ENCODE results near the gene APEH. TPM values are rescaled to one million over a fixed set of nuclear protein-coding genes. Genes with fewer than 3 reads are reported as not detected.
A peak's percentile ranks its signal among the peaks of the same experiment; 100 is the strongest.

APEH gene
- total RNA-seq, 2 experiments from 2014 or later: 120 to 122 TPM

GRCh38 chr3:49662720-49663413, 11.3 kb upstream of the APEH start:
- H3K4me3 Mint-ChIP-seq: no peak overlapping the region
- H3K9me3 Mint-ChIP-seq: no peaks in the 10 kb centered on the region
- H3K27ac Mint-ChIP-seq: no peak overlapping the region
- CTCF ChIA-PET: interaction anchor here (1.3 kb wide), 1 partner anchor 123 kb away, joined by 6 read pairs; no protein-coding TSS in a partner anchor
- no peak for DNase-seq
- H3K4me1 Mint-ChIP-seq (ENCODE audit: low read depth): no peaks in the 10 kb centered on the region
- no peaks in the 10 kb centered on the region for H3K27me3 Mint-ChIP-seq (ENCODE audit: low read depth)
- intact Hi-C loops (cut with micrococcal nuclease): no loop called here
- no peaks in the 10 kb centered on the region for H3K36me3 Mint-ChIP-seq (ENCODE audit: low read depth)

DNA sequence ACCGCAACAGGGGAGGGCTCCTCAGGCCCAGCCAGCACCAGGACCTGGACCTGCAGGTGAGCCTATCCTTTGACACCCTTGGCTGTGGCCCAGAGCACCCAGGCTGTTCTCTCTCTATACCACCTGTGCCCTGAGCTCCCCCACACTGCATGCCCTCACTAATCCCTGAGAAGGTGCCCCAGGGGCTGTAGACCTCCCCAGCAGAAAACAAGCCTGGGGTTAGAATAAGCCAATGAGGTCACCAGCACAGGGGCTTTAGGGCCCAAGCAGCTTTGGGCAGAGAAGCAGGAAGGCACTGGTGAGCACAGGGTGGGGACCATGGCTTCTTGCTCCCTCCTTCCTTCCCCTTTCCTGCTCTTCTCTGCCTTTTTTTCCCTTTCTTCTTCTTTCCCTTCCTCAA, 10.3 kb upstream of the APEH start:
- no peaks in the 10 kb centered on the region for H3K27me3 Mint-ChIP-seq (ENCODE audit: low read depth)
- H3K4me1 Mint-ChIP-seq (ENCODE audit: low read depth): no peaks in the 10 kb centered on the region
- no peak overlapping the region for H3K4me3 Mint-ChIP-seq
- CTCF ChIA-PET: interaction anchor here (1.3 kb wide), 1 partner anchor 124 kb away, joined by 6 read pairs; no protein-coding TSS in a partner anchor
- no peak overlapping the region for H3K27ac Mint-ChIP-seq
- no peak for DNase-seq
- no peaks in the 10 kb centered on the region for H3K9me3 Mint-ChIP-seq
- H3K36me3 Mint-ChIP-seq (ENCODE audit: low read depth): no peaks in the 10 kb centered on the region
- intact Hi-C loops (cut with micrococcal nuclease): no loop called here

- H3K36me3 Mint-ChIP-seq (ENCODE audit: low read depth): no peaks in the 10 kb centered on the region
- intact Hi-C loops (cut with micrococcal nuclease): no loop called here
- DNase-seq: no peak
- CTCF ChIA-PET: interaction anchor here (1.3 kb wide), 1 partner anchor 124 kb away, joined by 6 read pairs; no protein-coding TSS in a partner anchor
- H3K9me3 Mint-ChIP-seq: no peaks in the 10 kb centered on the region
- H3K27me3 Mint-ChIP-seq (ENCODE audit: low read depth): no peaks in the 10 kb centered on the region
- no peaks in the 10 kb centered on the region for H3K4me1 Mint-ChIP-seq (ENCODE audit: low read depth)
- H3K4me3 Mint-ChIP-seq: no peak overlapping the region
- no peak overlapping the region for H3K27ac Mint-ChIP-seq
Observed at GRCh38 chr3:49664300-49664699, 9.9 kb upstream of the APEH start.

GRCh38 chr3:49665822-49666519, 8.2 kb upstream of the APEH start:
- no peak overlapping the region for H3K4me3 Mint-ChIP-seq
- no peak for DNase-seq
- no peaks in the 10 kb centered on the region for H3K27me3 Mint-ChIP-seq (ENCODE audit: low read depth)
- H3K36me3 Mint-ChIP-seq (ENCODE audit: low read depth): no peaks in the 10 kb centered on the region
- no peaks in the 10 kb centered on the region for H3K4me1 Mint-ChIP-seq (ENCODE audit: low read depth)
- intact Hi-C loops (cut with micrococcal nuclease): no loop called here
- no peak overlapping the region for H3K27ac Mint-ChIP-seq
- CTCF ChIA-PET: interaction anchor here (0.6 to 2.1 kb wide), 3 partner anchors 13 to 542 kb away, joined by 3 to 10 read pairs (median 4); no protein-coding TSS in a partner anchor
- H3K9me3 Mint-ChIP-seq: no peaks in the 10 kb centered on the region

- intact Hi-C loops (cut with micrococcal nuclease): no loop called here
- no peaks in the 10 kb centered on the region for H3K27me3 Mint-ChIP-seq (ENCODE audit: low read depth)
- H3K27ac Mint-ChIP-seq: no peak overlapping the region
- H3K4me1 Mint-ChIP-seq (ENCODE audit: low read depth): no peaks in the 10 kb centered on the region
- CTCF ChIA-PET: interaction anchor here (1.5 to 2.1 kb wide), 2 partner anchors 14 to 127 kb away, joined by 3 to 10 read pairs; no protein-coding TSS in a partner anchor
- no peak for DNase-seq
- H3K4me3 Mint-ChIP-seq: no peak overlapping the region
- H3K36me3 Mint-ChIP-seq (ENCODE audit: low read depth): no peaks in the 10 kb centered on the region
- no peaks in the 10 kb centered on the region for H3K9me3 Mint-ChIP-seq
Observed at GRCh38 chr3:49666592-49666991, 7.6 kb upstream of the APEH start.

DNA sequence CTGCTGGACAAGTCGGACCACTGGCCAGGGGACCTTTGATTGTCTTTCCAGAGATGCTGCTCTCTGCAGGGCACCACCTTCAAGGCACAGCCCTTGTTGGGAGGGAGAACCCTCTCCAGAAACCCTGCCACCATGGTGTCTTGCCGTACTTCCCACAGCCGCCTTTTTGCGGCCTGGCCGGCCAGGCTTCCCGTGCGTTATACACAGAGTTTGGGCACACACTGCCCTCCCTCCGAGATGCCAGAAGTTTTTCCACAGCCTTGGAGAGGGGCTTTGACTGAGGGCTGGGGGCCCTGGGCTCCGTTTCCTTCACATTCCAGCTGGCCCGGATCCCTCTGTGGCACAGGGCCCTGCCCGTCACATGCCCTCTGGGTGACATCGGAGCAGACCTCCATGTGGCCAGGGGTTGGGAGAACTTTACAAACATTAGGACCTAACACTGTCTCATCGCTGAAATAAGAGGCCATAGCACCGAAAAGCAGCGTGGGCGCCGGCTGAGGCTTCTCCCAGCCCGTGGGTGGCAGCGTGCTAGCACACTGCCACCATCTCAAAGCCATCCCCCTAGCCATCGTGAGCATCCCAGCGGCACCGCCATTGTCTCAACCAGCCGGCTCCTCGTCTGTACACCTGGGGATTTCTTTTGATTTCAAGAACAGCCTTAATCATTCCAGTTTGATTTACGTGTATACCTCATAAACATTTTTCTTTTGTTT, 6.3 kb upstream of the APEH start:
- H3K36me3 Mint-ChIP-seq (ENCODE audit: low read depth): no peaks in the 10 kb centered on the region
- no peak overlapping the region for H3K27ac Mint-ChIP-seq
- H3K9me3 Mint-ChIP-seq: no peaks in the 10 kb centered on the region
- no peaks in the 10 kb centered on the region for H3K27me3 Mint-ChIP-seq (ENCODE audit: low read depth)
- H3K4me1 Mint-ChIP-seq (ENCODE audit: low read depth): peaks cover 7% of the 10 kb centered on the region
- no peak overlapping the region for H3K4me3 Mint-ChIP-seq
- no peak for DNase-seq
- intact Hi-C loops (cut with micrococcal nuclease): no loop called here
- CTCF ChIA-PET: interaction anchor here (2.1 kb wide), 1 partner anchor 128 kb away, joined by 10 read pairs; no protein-coding TSS in a partner anchor

DNA sequence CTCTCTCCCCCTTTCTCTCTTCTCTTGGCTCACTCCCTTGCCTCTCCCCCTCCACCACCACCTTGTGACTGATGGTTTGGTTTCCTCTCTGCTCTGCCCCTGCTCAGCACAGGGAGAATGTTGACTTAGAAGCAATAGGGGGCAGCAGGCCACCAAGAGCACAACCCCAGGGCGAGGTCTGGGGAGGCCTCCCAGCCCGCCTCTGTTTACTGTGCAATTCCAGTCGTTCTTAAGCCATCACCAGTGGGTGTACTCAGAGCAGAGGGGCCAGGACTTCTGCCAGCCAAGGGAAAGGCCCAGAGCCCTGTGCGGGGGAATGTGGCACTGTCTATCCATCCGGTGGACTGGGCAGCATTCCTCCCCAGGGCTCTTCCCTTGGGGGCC, 5.7 kb upstream of the APEH start:
- peaks cover 10% of the 10 kb centered on the region for H3K4me1 Mint-ChIP-seq (ENCODE audit: low read depth)
- CTCF ChIA-PET: interaction anchor here (2.1 to 5.4 kb wide), 2 partner anchors 129 kb away, joined by 10 to 171 read pairs; no protein-coding TSS in a partner anchor
- no peak overlapping the region for H3K4me3 Mint-ChIP-seq

GRCh38 chr3:49668861-49669260, 5.3 kb upstream of the APEH start:
- no peak overlapping the region for H3K27ac Mint-ChIP-seq
- DNase-seq: no peak
- H3K4me1 Mint-ChIP-seq (ENCODE audit: low read depth): peaks cover 12% of the 10 kb centered on the region
- intact Hi-C loops (cut with micrococcal nuclease): no loop called here
- H3K9me3 Mint-ChIP-seq: no peaks in the 10 kb centered on the region
- H3K36me3 Mint-ChIP-seq (ENCODE audit: low read depth): no peaks in the 10 kb centered on the region
- CTCF ChIA-PET: interaction anchor here (1.1 to 5.4 kb wide), 2 partner anchors 102 to 130 kb away, joined by 3 to 171 read pairs; no protein-coding TSS in a partner anchor
- no peak overlapping the region for H3K4me3 Mint-ChIP-seq
- no peaks in the 10 kb centered on the region for H3K27me3 Mint-ChIP-seq (ENCODE audit: low read depth)

More for the DNA sequence above, 5.7 kb upstream of the APEH start:
- Mint-ChIP-seq H3K36me3 (ENCODE audit: low read depth) (no peaks in the 10 kb centered on the region), H3K27ac (no peak overlapping the region), H3K27me3 (ENCODE audit: low read depth) (no peaks in the 10 kb centered on the region), H3K9me3 (no peaks in the 10 kb centered on the region)
- DNase-seq: no peak
- intact Hi-C loops (cut with micrococcal nuclease): no loop called here

DNA sequence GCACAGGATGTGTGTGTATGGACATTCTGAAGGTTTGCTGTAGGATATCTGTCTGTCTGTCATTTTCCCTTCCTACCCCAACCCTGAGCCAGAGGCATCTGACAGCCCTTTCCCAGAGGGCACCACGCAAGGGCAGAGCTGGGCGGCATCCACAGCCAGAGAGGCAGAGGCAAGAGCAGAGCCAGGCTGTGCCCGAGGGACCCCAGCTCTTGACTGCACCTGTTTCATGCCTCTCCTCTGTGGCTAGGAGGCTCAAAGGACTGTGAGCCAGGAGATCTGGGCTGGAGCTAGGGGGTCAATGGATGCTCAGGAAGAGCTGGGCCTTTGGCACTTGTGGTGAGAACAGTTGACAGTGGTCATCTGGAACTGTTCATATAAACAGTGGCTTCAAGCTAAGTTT, 4.8 kb upstream of the APEH start:
- CTCF ChIA-PET: interaction anchor here (1.1 to 5.4 kb wide), 2 partner anchors 102 to 130 kb away, joined by 3 to 171 read pairs; no protein-coding TSS in a partner anchor
- no peak overlapping the region for H3K27ac Mint-ChIP-seq
- H3K27me3 Mint-ChIP-seq (ENCODE audit: low read depth): no peaks in the 10 kb centered on the region
- no peaks in the 10 kb centered on the region for H3K9me3 Mint-ChIP-seq
- no peaks in the 10 kb centered on the region for H3K36me3 Mint-ChIP-seq (ENCODE audit: low read depth)
- DNase-seq: no peak
- H3K4me3 Mint-ChIP-seq: no peak overlapping the region
- H3K4me1 Mint-ChIP-seq (ENCODE audit: low read depth): peaks cover 12% of the 10 kb centered on the region
- intact Hi-C loops (cut with micrococcal nuclease): no loop called here

DNA sequence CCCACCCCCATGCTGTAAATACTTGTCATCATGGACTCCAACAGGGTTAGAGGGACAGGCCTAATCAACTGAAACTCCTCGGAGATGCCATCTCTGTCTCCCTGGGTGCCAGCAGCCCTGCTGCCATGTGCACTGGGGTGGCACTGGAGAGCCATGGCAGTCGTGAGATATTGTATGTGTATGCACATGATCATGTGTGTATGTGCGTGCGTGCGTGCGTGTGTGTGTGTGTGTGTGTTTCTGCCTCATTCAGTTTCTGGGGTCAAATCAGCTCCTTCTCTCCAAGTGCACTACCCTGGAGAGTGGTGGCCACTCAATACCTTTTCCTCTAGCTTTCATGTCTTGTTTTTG, 3.2 kb upstream of the APEH start:
- DNase-seq: no peak
- Mint-ChIP-seq H3K36me3 (ENCODE audit: low read depth) (peaks cover 5% of the 10 kb centered on the region), H3K9me3 (no peaks in the 10 kb centered on the region), H3K4me1 (ENCODE audit: low read depth) (peaks cover 25% of the 10 kb centered on the region), H3K4me3 (no peak overlapping the region), H3K27ac (no peak overlapping the region), H3K27me3 (ENCODE audit: low read depth) (no peaks in the 10 kb centered on the region)
- CTCF ChIA-PET: interaction anchor here (0.6 to 5.4 kb wide), 12 partner anchors 11 to 171 kb away, joined by 3 to 171 read pairs (median 4); partner anchors contain the start of gene BSN
- intact Hi-C loops (cut with micrococcal nuclease): loop anchor here (1.0 to 10.0 kb wide), 8 partner anchors 68 to 649 kb away; partner anchors contain the start of genes NDUFAF3, QRICH1 and USP4

- CTCF ChIA-PET: interaction anchor here (0.6 to 5.4 kb wide), 17 partner anchors 12 to 823 kb away, joined by 3 to 171 read pairs (median 4); partner anchors contain the start of gene BSN
Observed at GRCh38 chr3:49671291-49672288, 2.6 kb upstream of the APEH start.

More at GRCh38 chr3:49671291-49672288, 2.6 kb upstream of the APEH start:
- Mint-ChIP-seq H3K27ac (peak overlapping the region; percentile 39), H3K9me3 (no peaks in the 10 kb centered on the region), H3K4me3 (peak overlapping the region; percentile 64), H3K27me3 (ENCODE audit: low read depth) (no peaks in the 10 kb centered on the region), H3K4me1 (ENCODE audit: low read depth) (peaks cover 29% of the 10 kb centered on the region), H3K36me3 (ENCODE audit: low read depth) (peaks cover 9% of the 10 kb centered on the region)
- intact Hi-C loops (cut with micrococcal nuclease): loop anchor here (1.0 to 10.0 kb wide), 8 partner anchors 69 to 649 kb away; partner anchors contain the start of genes NDUFAF3, QRICH1 and USP4
- DNase-seq: peak; percentile 84
